ENCODE results near the gene CNKSR3.

The CNKSR3 gene

GRCh38 chr6:154425034-154425433 lies 85.5 kb downstream of the CNKSR3 start:
- Histone ChIP-seq H3K4me1 (ENCODE audit: control insufficient read depth, insufficient read depth, low read length) (no peaks in the 10 kb centered on the region), H3K4me3 (ENCODE audit: low read depth, low read length) (no peak overlapping the region), H3K27me3 (ENCODE audit: control insufficient read depth, insufficient read depth, low read length) (no peaks in the 10 kb centered on the region), H3K9ac (ENCODE audit: low read depth, low read length) (no peak overlapping the region), H3K36me3 (ENCODE audit: control insufficient read depth, insufficient read depth, low read length) (no peaks in the 10 kb centered on the region), H3K9me3 (ENCODE audit: control insufficient read depth, insufficient read depth, low read length) (no peaks in the 10 kb centered on the region)

- peaks cover 7% of the 10 kb centered on the region for H3K4me1 ChIP-seq (ENCODE audit: control insufficient read depth, insufficient read depth, low read length)
- H3K4me3 ChIP-seq (ENCODE audit: low read depth, low read length): no peak overlapping the region
- H3K36me3 ChIP-seq (ENCODE audit: control insufficient read depth, insufficient read depth, low read length): peaks cover 4% of the 10 kb centered on the region
- no peaks in the 10 kb centered on the region for H3K9me3 ChIP-seq (ENCODE audit: control insufficient read depth, insufficient read depth, low read length)
- no peaks in the 10 kb centered on the region for H3K27me3 ChIP-seq (ENCODE audit: control insufficient read depth, insufficient read depth, low read length)
- no peak overlapping the region for H3K9ac ChIP-seq (ENCODE audit: low read depth, low read length)
These were observed 96.3 kb downstream of the CNKSR3 start for GRCh38 chr6:154414021-154414813.

- Histone ChIP-seq H3K36me3 (ENCODE audit: control insufficient read depth, insufficient read depth, low read length) (peaks cover 4% of the 10 kb centered on the region), H3K27me3 (ENCODE audit: control insufficient read depth, insufficient read depth, low read length) (no peaks in the 10 kb centered on the region), H3K9ac (ENCODE audit: low read depth, low read length) (no peak overlapping the region), H3K4me3 (ENCODE audit: low read depth, low read length) (no peak overlapping the region), H3K9me3 (ENCODE audit: control insufficient read depth, insufficient read depth, low read length) (no peaks in the 10 kb centered on the region), H3K4me1 (ENCODE audit: control insufficient read depth, insufficient read depth, low read length) (peaks cover 7% of the 10 kb centered on the region)
These were observed 98.2 kb downstream of the CNKSR3 start for GRCh38 chr6:154412106-154412820.

GRCh38 chr6:154411076-154411475 lies 99.4 kb downstream of the CNKSR3 start:
- no peak overlapping the region for H3K4me3 ChIP-seq (ENCODE audit: low read depth, low read length)
- peaks cover 7% of the 10 kb centered on the region for H3K4me1 ChIP-seq (ENCODE audit: control insufficient read depth, insufficient read depth, low read length)
- no peaks in the 10 kb centered on the region for H3K27me3 ChIP-seq (ENCODE audit: control insufficient read depth, insufficient read depth, low read length)
- H3K9ac ChIP-seq (ENCODE audit: low read depth, low read length): no peak overlapping the region
- peaks cover 4% of the 10 kb centered on the region for H3K36me3 ChIP-seq (ENCODE audit: control insufficient read depth, insufficient read depth, low read length)
- no peaks in the 10 kb centered on the region for H3K9me3 ChIP-seq (ENCODE audit: control insufficient read depth, insufficient read depth, low read length)

GRCh38 chr6:154410619-154411072 lies 99.8 kb downstream of the CNKSR3 start:
- Histone ChIP-seq H3K9me3 (ENCODE audit: control insufficient read depth, insufficient read depth, low read length) (no peaks in the 10 kb centered on the region), H3K36me3 (ENCODE audit: control insufficient read depth, insufficient read depth, low read length) (peaks cover 4% of the 10 kb centered on the region), H3K9ac (ENCODE audit: low read depth, low read length) (no peak overlapping the region), H3K4me1 (ENCODE audit: control insufficient read depth, insufficient read depth, low read length) (peaks cover 7% of the 10 kb centered on the region), H3K4me3 (ENCODE audit: low read depth, low read length) (no peak overlapping the region), H3K27me3 (ENCODE audit: control insufficient read depth, insufficient read depth, low read length) (no peaks in the 10 kb centered on the region)

GRCh38 chr6:154408891-154409500 lies 101.5 kb downstream of the CNKSR3 start:
- no peak overlapping the region for H3K9ac ChIP-seq (ENCODE audit: low read depth, low read length)
- H3K4me3 ChIP-seq (ENCODE audit: low read depth, low read length): no peak overlapping the region
- H3K36me3 ChIP-seq (ENCODE audit: control insufficient read depth, insufficient read depth, low read length): peaks cover 4% of the 10 kb centered on the region
- peaks cover 7% of the 10 kb centered on the region for H3K4me1 ChIP-seq (ENCODE audit: control insufficient read depth, insufficient read depth, low read length)
- no peaks in the 10 kb centered on the region for H3K27me3 ChIP-seq (ENCODE audit: control insufficient read depth, insufficient read depth, low read length)
- no peaks in the 10 kb centered on the region for H3K9me3 ChIP-seq (ENCODE audit: control insufficient read depth, insufficient read depth, low read length)

GRCh38 chr6:154407440-154407839 lies 103.0 kb downstream of the CNKSR3 start:
- Histone ChIP-seq H3K27me3 (ENCODE audit: control insufficient read depth, insufficient read depth, low read length) (no peaks in the 10 kb centered on the region), H3K9ac (ENCODE audit: low read depth, low read length) (no peak overlapping the region), H3K4me1 (ENCODE audit: control insufficient read depth, insufficient read depth, low read length) (peaks cover 7% of the 10 kb centered on the region), H3K36me3 (ENCODE audit: control insufficient read depth, insufficient read depth, low read length) (no peaks in the 10 kb centered on the region), H3K9me3 (ENCODE audit: control insufficient read depth, insufficient read depth, low read length) (no peaks in the 10 kb centered on the region), H3K4me3 (ENCODE audit: low read depth, low read length) (no peak overlapping the region)

- Histone ChIP-seq H3K27me3 (ENCODE audit: control insufficient read depth, insufficient read depth, low read length) (no peaks in the 10 kb centered on the region), H3K4me1 (ENCODE audit: control insufficient read depth, insufficient read depth, low read length) (peaks cover 7% of the 10 kb centered on the region), H3K9me3 (ENCODE audit: control insufficient read depth, insufficient read depth, low read length) (no peaks in the 10 kb centered on the region), H3K4me3 (ENCODE audit: low read depth, low read length) (no peak overlapping the region), H3K36me3 (ENCODE audit: control insufficient read depth, insufficient read depth, low read length) (no peaks in the 10 kb centered on the region), H3K9ac (ENCODE audit: low read depth, low read length) (no peak overlapping the region)
These were observed 103.6 kb downstream of the CNKSR3 start for GRCh38 chr6:154406869-154407268.

- Histone ChIP-seq H3K9me3 (ENCODE audit: control insufficient read depth, insufficient read depth, low read length) (no peaks in the 10 kb centered on the region), H3K36me3 (ENCODE audit: control insufficient read depth, insufficient read depth, low read length) (no peaks in the 10 kb centered on the region), H3K4me3 (ENCODE audit: low read depth, low read length) (no peak overlapping the region), H3K9ac (ENCODE audit: low read depth, low read length) (no peak overlapping the region), H3K4me1 (ENCODE audit: control insufficient read depth, insufficient read depth, low read length) (peaks cover 7% of the 10 kb centered on the region), H3K27me3 (ENCODE audit: control insufficient read depth, insufficient read depth, low read length) (no peaks in the 10 kb centered on the region)
These were observed 104.2 kb downstream of the CNKSR3 start for GRCh38 chr6:154406301-154406700.

GRCh38 chr6:154404791-154405400 lies 105.6 kb downstream of the CNKSR3 start:
- Histone ChIP-seq H3K27me3 (ENCODE audit: control insufficient read depth, insufficient read depth, low read length) (no peaks in the 10 kb centered on the region), H3K4me3 (ENCODE audit: low read depth, low read length) (no peak overlapping the region), H3K4me1 (ENCODE audit: control insufficient read depth, insufficient read depth, low read length) (no peaks in the 10 kb centered on the region), H3K9ac (ENCODE audit: low read depth, low read length) (no peak overlapping the region), H3K36me3 (ENCODE audit: control insufficient read depth, insufficient read depth, low read length) (no peaks in the 10 kb centered on the region), H3K9me3 (ENCODE audit: control insufficient read depth, insufficient read depth, low read length) (no peaks in the 10 kb centered on the region)

- Histone ChIP-seq H3K4me3 (ENCODE audit: low read depth, low read length) (no peak overlapping the region), H3K36me3 (ENCODE audit: control insufficient read depth, insufficient read depth, low read length) (no peaks in the 10 kb centered on the region), H3K4me1 (ENCODE audit: control insufficient read depth, insufficient read depth, low read length) (no peaks in the 10 kb centered on the region), H3K27me3 (ENCODE audit: control insufficient read depth, insufficient read depth, low read length) (no peaks in the 10 kb centered on the region), H3K9me3 (ENCODE audit: control insufficient read depth, insufficient read depth, low read length) (no peaks in the 10 kb centered on the region), H3K9ac (ENCODE audit: low read depth, low read length) (no peak overlapping the region)
These were observed 106.7 kb downstream of the CNKSR3 start for GRCh38 chr6:154403788-154404187.

All from iPS-15b (cell line).